ENCODE data around the gene NKX2-8.
A peak's percentile ranks its signal among the peaks of the same experiment; 100 is the strongest.

The NKX2-8 gene

DNA sequence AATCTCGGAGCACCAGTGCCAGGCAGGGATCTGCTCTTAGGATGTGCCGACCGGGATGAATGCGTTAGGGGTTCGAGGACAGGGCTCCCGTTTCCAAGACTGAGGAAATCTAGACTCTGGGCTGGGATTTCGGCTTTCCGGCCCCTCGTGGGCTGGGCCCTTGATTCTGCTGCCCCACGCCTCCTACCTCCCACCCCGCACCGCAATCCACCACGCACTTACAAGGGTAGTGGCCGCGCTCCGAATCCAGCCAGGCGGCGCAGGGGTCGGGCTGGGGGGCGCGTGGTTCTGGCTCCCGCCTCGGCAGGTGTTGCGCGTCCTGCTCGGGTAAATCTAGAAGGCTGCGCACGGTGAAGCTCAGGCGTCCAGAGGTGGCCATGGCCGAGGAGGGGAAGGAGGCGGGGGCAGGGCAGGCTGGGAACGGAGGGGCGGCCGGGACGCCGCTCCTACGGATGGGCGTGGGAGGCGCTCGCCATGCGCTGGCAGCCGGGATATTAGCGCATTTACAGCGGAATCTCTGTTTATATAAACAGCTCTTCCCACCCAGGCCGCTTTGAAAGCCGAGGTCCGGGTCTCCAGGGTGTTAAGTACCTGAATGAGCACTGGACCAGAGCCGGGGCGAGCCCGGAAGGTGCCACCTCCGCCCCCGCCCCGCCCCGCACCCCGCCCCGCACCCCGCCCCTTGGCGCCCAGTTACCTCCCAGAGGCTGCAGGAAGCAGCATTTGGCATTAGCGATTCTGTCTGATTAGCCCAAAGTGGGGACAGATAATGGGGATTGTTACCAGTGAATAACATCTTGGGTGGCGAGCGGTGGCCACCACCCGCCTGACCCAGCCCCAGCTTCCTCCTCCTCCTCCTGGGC lies at the start of gene NKX2-8:
Gene NKX2-8 (minus strand): TSS at position 604 of the 863 bp plus-strand sequence. CDS start 225 bp downstream, at position 379.
- POLR2A ChIA-PET, result no interaction called here
- no peak for TF ChIP-seq CTCF (IDR thresholded peaks at IDR 0.05; ENCODE audit: control extremely low read depth, extremely low read depth, low read depth, missing control alignments)
- peak; percentile 9 for DNase-seq (ENCODE audit: extremely low spot score)
- CTCF ChIA-PET, result interaction anchor here (1.4 kb wide), 1 partner anchor 29 kb away, joined by 5 read pairs; no protein-coding TSS in a partner anchor

DNA sequence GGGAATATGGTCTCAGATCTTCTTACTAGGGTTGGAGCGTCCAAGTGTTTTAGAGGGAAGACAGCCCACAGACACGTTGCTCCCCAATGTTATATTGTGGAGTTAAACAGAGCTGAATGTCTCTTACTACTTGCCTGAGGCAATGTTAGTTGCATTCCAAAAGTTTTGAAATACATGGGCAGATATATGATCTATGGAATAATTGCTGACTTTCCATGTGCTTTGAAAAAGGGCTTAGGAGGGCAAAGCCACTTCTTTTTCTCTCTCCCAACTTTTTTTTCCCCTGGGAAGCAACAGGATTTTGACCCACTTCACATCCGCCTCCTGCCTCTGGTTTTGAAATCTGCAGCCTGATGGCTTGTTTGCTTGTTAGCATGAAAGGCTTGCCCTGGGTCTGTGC lies 45.6 kb upstream of the NKX2-8 start:
- CTCF ChIA-PET, result interaction anchor here (1.2 to 1.9 kb wide), 2 partner anchors 9 to 74 kb away, joined by 3 to 6 read pairs; no protein-coding TSS in a partner anchor

GRCh38 chr14:36626151-36626550 lies 43.7 kb upstream of the NKX2-8 start:
- ChIA-PET CTCF (interaction anchor here (1.1 to 2.6 kb wide), 3 partner anchors 8 to 11 kb away, joined by 3 to 9 read pairs (median 3); no protein-coding TSS in a partner anchor), POLR2A (no interaction called here)
- DNase-seq (ENCODE audit: extremely low spot score), result peak; percentile 10
- no peak for TF ChIP-seq CTCF (IDR thresholded peaks at IDR 0.05; ENCODE audit: control extremely low read depth, extremely low read depth, low read depth, missing control alignments)

More for the DNA sequence above, 45.6 kb upstream of the NKX2-8 start:
- no peak for TF ChIP-seq CTCF (IDR thresholded peaks at IDR 0.05; ENCODE audit: control extremely low read depth, extremely low read depth, low read depth, missing control alignments)
- DNase-seq (ENCODE audit: extremely low spot score), result no peak
- POLR2A ChIA-PET, result no interaction called here

- no peak for TF ChIP-seq CTCF (IDR thresholded peaks at IDR 0.05; ENCODE audit: control extremely low read depth, extremely low read depth, low read depth, missing control alignments)
- ChIA-PET CTCF (interaction anchor here (1.1 to 2.6 kb wide), 4 partner anchors 10 to 21 kb away, joined by 3 to 9 read pairs (median 4); no protein-coding TSS in a partner anchor), POLR2A (no interaction called here)
- DNase-seq (ENCODE audit: extremely low spot score), result no peak
Observed at GRCh38 chr14:36625436-36625835, 43.0 kb upstream of the NKX2-8 start.

GRCh38 chr14:36625014-36625413 lies 42.6 kb upstream of the NKX2-8 start:
- ChIA-PET POLR2A (no interaction called here), CTCF (interaction anchor here (1.1 to 2.6 kb wide), 4 partner anchors 10 to 21 kb away, joined by 3 to 9 read pairs (median 4); no protein-coding TSS in a partner anchor)
- DNase-seq (ENCODE audit: extremely low spot score), result no peak
- no peak for TF ChIP-seq CTCF (IDR thresholded peaks at IDR 0.05; ENCODE audit: control extremely low read depth, extremely low read depth, low read depth, missing control alignments)

- no peak for DNase-seq (ENCODE audit: extremely low spot score)
- no peak for TF ChIP-seq CTCF (IDR thresholded peaks at IDR 0.05; ENCODE audit: control extremely low read depth, extremely low read depth, low read depth, missing control alignments)
- ChIA-PET POLR2A (no interaction called here), CTCF (interaction anchor here (1.1 to 1.3 kb wide), 2 partner anchors 9 to 66 kb away, joined by 3 to 6 read pairs; no protein-coding TSS in a partner anchor)
Observed at GRCh38 chr14:36619853-36620252, 37.4 kb upstream of the NKX2-8 start.

Measured in GM10248 (cell line).